ENCODE data around the gene FAF2. TPM values are rescaled to one million over a fixed set of nuclear protein-coding genes. Genes with fewer than 3 reads are reported as not detected.

Gene FAF2
- total and polyA plus RNA-seq, 2 donors (not counting 3 experiments of a cell fraction or from before 2014, with no cell fraction given): 27.9 to 43.5 TPM

DNA sequence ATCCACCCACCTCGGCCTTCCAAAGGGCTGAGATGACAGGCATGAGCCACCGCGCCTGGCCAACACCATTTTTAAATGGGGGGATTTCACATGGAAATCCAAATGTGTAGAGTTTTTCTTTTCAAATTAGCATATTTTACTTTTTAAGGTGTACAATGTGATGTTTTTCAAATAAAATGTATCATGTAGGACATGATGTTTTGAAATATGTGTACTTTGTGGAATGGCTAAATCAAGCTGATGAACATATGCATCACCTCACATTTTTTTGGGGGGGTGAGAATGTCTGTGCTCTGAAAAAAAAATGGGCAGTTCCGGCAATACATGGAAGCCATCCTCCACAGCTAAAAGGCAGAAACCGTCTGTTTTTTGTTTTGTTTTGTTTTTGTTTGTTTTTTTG is 3.4 kb upstream of the FAF2 start:
- no peaks in the 10 kb centered on the region for H4K20me1 ChIP-seq (replicated peaks; ENCODE audit: control insufficient read depth, extremely low read depth, insufficient read depth, low read length)
- H3K79me2 ChIP-seq (ENCODE audit: control insufficient read depth, insufficient read depth, low read length): peaks cover 13% of the 10 kb centered on the region
- no TSS peak for BruUV-seq (replicated peaks)
- ChIA-PET CTCF (interaction anchor here (0.8 kb wide), 1 partner anchor 28 kb away, joined by 3 read pairs; the partner anchor contains the start of gene CLTB), POLR2A (no interaction called here)
- H3K36me3 ChIP-seq (ENCODE audit: control insufficient read depth in 2 of 2, extremely low read depth in 1 of 2, insufficient read depth in 2 of 2, low read length in 2 of 2): no peaks in the 10 kb centered on the region
- no peaks in the 10 kb centered on the region for H3K9me3 ChIP-seq (replicated peaks; ENCODE audit: control insufficient read depth, insufficient read depth, low read length)
- dilution Hi-C loops (cut with MboI; ENCODE audit: extremely low pct_ligation_motif_present, low sequenced_read_pairs) (no loop called here), intact Hi-C loops (cut with micrococcal nuclease) (loop anchor here (10.0 kb wide), 2 partner anchors 170 to 1030 kb away; partner anchors contain the start of genes DBN1 and GPRIN1)
- DNase-seq (ENCODE audit: low read depth, low spot score) (no peak), FAIRE-seq (no peak)
- no peak overlapping the region for H3K27ac ChIP-seq (ENCODE audit: insufficient read depth, low read depth, low read length)
- H2AFZ ChIP-seq (ENCODE audit: low read depth, low read length): no peak overlapping the region
- H3K4me3 ChIP-seq (replicated peaks in 1 of 3; ENCODE audit: insufficient read depth in 1 of 3, low read depth in 1 of 3, low read length in 3 of 3): no peak overlapping the region
- H3K9me1 ChIP-seq (replicated peaks; ENCODE audit: control insufficient read depth, extremely low read depth, insufficient read depth, low read length): no peaks in the 10 kb centered on the region
- no peak overlapping the region for H3K9ac ChIP-seq (replicated peaks; ENCODE audit: extremely low read depth, insufficient read depth, low read length)
- H3K4me2 ChIP-seq (ENCODE audit: insufficient read depth, low read length): no peak overlapping the region
- no peaks in the 10 kb centered on the region for H3K27me3 ChIP-seq (ENCODE audit: control insufficient read depth in 2 of 2, insufficient read depth in 2 of 2, low read length in 2 of 2)
- H3K4me1 ChIP-seq (ENCODE audit: control insufficient read depth, extremely low read depth, insufficient read depth, low read length): peaks cover 36% of the 10 kb centered on the region
- TF ChIP-seq GATA2 (IDR thresholded peaks at IDR 0.05; ENCODE audit: insufficient read depth, insufficient read length, low read depth, low read length): no peak
- no peak for TF ChIP-seq FOS (IDR thresholded peaks at IDR 0.05; ENCODE audit: borderline replicate concordance, insufficient read depth, low read length)
- no peak for TF ChIP-seq POLR2A (IDR thresholded peaks at IDR 0.05; ENCODE audit: low read depth, low read length)
- TF ChIP-seq MAX (IDR thresholded peaks at IDR 0.05; ENCODE audit: insufficient read depth, insufficient read length): no peak
- TF ChIP-seq MYC (IDR thresholded peaks at IDR 0.05; ENCODE audit: low read depth, low read length): no peak
- no peak for TF ChIP-seq EZH2 (IDR thresholded peaks at IDR 0.05; ENCODE audit: borderline replicate concordance, low read depth, low read length, severe bottlenecking)
- no peak for TF ChIP-seq CTCF (IDR thresholded peaks at IDR 0.05; ENCODE audit: extremely low read depth in 1 of 2, insufficient read depth in 1 of 2, low read depth in 1 of 2, low read length in 2 of 2)
- TF ChIP-seq JUN (IDR thresholded peaks at IDR 0.05; ENCODE audit: borderline replicate concordance, insufficient read depth, insufficient read length, low read depth): no peak
- TF ChIP-seq POLR2AphosphoS5 (IDR thresholded peaks at IDR 0.05; ENCODE audit: insufficient read depth, low read depth, low read length): no peak

Measured in endothelial cell of umbilical vein (primary cell).